ENCODE results near the gene DLGAP1.

GRCh38 chr18:4125224-4125623 is 329.9 kb downstream of the DLGAP1 start:
- TF ChIP-seq, protein P1, sequence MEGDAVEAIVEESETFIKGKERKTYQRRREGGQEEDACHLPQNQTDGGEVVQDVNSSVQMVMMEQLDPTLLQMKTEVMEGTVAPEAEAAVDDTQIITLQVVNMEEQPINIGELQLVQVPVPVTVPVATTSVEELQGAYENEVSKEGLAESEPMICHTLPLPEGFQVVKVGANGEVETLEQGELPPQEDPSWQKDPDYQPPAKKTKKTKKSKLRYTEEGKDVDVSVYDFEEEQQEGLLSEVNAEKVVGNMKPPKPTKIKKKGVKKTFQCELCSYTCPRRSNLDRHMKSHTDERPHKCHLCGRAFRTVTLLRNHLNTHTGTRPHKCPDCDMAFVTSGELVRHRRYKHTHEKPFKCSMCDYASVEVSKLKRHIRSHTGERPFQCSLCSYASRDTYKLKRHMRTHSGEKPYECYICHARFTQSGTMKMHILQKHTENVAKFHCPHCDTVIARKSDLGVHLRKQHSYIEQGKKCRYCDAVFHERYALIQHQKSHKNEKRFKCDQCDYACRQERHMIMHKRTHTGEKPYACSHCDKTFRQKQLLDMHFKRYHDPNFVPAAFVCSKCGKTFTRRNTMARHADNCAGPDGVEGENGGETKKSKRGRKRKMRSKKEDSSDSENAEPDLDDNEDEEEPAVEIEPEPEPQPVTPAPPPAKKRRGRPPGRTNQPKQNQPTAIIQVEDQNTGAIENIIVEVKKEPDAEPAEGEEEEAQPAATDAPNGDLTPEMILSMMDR (conservative IDR thresholded peaks at IDR 0.05; ENCODE audit: low read depth in 2 of 2): no peak
- TF ChIP-seq POLR2AphosphoS5 (IDR thresholded peaks at IDR 0.05; ENCODE audit: low read depth) (no peak), EZH2phosphoT487 (IDR thresholded peaks at IDR 0.05; ENCODE audit: unreplicated experiment) (no peak)

Measured in GM23338 (cell line).